ENCODE results near the gene CHD1. TPM values are rescaled to one million over a fixed set of nuclear protein-coding genes. Genes with fewer than 3 reads are reported as not detected.

The CHD1 gene
- total and polyA plus RNA-seq, 9 of the 15 experiments (the other 6 are each of a cell fraction or from before 2014, with no cell fraction given): 27.3 to 133 (median 58.7) TPM

GRCh38 chr5:98964621-98965020 lies 35.8 kb upstream of the CHD1 start:
- TF ChIP-seq GTF3C2 (IDR thresholded peaks at IDR 0.05; ENCODE audit: borderline replicate concordance, extremely low read depth, insufficient read length) (no peak), ZBTB7A (IDR thresholded peaks at IDR 0.05; ENCODE audit: borderline replicate concordance, control insufficient read depth, low read depth, low read length) (no peak)
- H3K9me3 ChIP-seq (replicated peaks; ENCODE audit: control insufficient read depth, insufficient read depth, low read depth, low read length): 0 out of 2 replicates have a peak, but pooled peaks cover 2% of the 10 kb centered on the region
- peak overlapping the region; percentile 5; the same call in 1 of the 2 replicates for H2AFZ ChIP-seq (ENCODE audit: low read depth, low read length)
- H3K4me2 ChIP-seq (ENCODE audit: insufficient read depth, low read length): no peak overlapping the region
- H3K9ac ChIP-seq (ENCODE audit: insufficient read depth in 1 of 2, low read depth in 2 of 2, low read length in 2 of 2): no peak overlapping the region
- BruUV-seq (replicated peaks): no TSS peak
- intact Hi-C loops (cut with micrococcal nuclease): loop anchor here (5.0 kb wide), 1 partner anchor 57 kb away; no protein-coding TSS in a partner anchor
- no peaks in the 10 kb centered on the region for H3K9me1 ChIP-seq (ENCODE audit: control insufficient read depth, insufficient read depth, low read length)
- no peaks in the 10 kb centered on the region; the same call in 2 of the 3 replicates for H3K79me2 ChIP-seq (ENCODE audit: control insufficient read depth, insufficient read depth, low read length)
- DNase-seq (ENCODE audit: extremely low read depth in 1 of 4, low spot score in 3 of 4): no peak
- no peak overlapping the region for H3K27ac ChIP-seq (ENCODE audit: extremely low read depth, low read depth, low read length)
- no peak overlapping the region for H3K4me3 ChIP-seq
- ATAC-seq: no peak
- POLR2A ChIA-PET: no interaction called here
- no peaks in the 10 kb centered on the region; the same call in 2 of the 3 replicates for H3K36me3 ChIP-seq (ENCODE audit: control insufficient read depth, insufficient read depth, low read length)
- H4K20me1 ChIP-seq (replicated peaks; ENCODE audit: control insufficient read depth, insufficient read depth, low read length): no peaks in the 10 kb centered on the region
- CTCF ChIA-PET (ENCODE audit: low intra/inter-chr PET ratio): no interaction called here
- H3K27me3 ChIP-seq (ENCODE audit: control insufficient read depth in 2 of 2, insufficient read depth in 2 of 2, low read length in 2 of 2): no peaks in the 10 kb centered on the region
- in situ Hi-C loops (cut with MboI): no loop called here
- H3K4me1 ChIP-seq (replicated peaks in 1 of 2; ENCODE audit: control insufficient read depth in 2 of 2, insufficient read depth in 2 of 2, low read length in 2 of 2): peaks cover 9 to 27% of the 10 kb centered on the region in 2 experiments
- no peak for FAIRE-seq
